ENCODE data around the gene SACS. TPM values are rescaled to one million over a fixed set of nuclear protein-coding genes. Genes with fewer than 3 reads are reported as not detected.

Gene SACS
- total and polyA plus RNA-seq, 2 of the 8 experiments (the other 6 are each of a cell fraction or from before 2014, with no cell fraction given), result 11.0 to 54.2 TPM

- TF ChIP-seq EP300 (IDR thresholded peaks at IDR 0.05; ENCODE audit: borderline replicate concordance in 1 of 2, low read depth in 2 of 2, low read length in 2 of 2) (no peak), E2F6 (IDR thresholded peaks at IDR 0.05) (no peak), SIX5 (IDR thresholded peaks at IDR 0.05; ENCODE audit: low read depth, low read length) (no peak), CTBP2 (IDR thresholded peaks at IDR 0.05; ENCODE audit: borderline replicate concordance, insufficient read depth, insufficient read length, low read length) (no peak)
These were observed 143.6 kb downstream of the SACS start (continued) for GRCh38 chr13:23289917-23290357.

Data from H1 (cell line).